GM19240 (cell line): ENCODE measurements around the gene CABLES2.

Experiments
- DNase-seq: peaks from one replicate; pipeline ENCODE4 v3.0.0; 2011; ENCODE audit warnings: low spot score; ENCODE audit not compliant: insufficient read length

CABLES2 gene

DNA sequence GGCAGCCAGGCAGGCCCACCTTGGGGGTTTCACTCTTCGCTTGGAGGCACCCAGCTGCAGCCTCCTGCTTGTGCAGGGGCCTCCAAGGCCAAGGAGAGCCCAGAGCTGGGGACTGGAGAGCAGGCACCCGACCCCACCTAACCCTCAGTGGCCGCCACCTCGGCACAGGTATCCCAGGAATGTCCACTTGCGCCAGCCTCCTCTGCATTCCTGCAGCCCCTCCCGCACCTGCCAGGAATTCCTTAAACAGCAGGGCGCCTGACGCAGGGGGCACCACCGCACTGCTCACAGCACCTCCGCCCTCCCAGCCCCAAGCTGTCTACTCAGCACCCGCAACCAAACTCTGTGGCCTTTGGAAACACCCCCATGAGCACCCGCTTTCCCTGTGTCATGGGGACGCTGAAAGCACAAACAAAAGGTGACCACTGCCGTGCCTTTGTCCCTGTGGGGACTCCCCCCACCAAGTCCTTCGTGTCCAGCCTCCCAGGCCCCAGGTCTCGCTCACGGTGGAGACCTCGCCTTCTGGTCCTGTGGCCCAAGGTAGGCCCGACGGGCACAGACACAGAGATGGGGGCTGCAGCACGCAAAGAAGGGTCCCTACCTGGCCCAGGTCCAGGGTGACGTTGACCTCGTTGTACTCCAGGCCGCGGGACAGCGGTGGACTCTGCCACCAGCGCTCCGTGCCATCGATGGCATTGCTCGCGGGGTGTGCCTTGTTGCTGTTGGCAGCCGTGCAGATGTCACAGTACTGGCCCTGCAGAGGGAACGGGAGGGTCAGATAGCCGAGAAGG lies 45.1 kb downstream of the CABLES2 start:
- no peak for DNase-seq

DNA sequence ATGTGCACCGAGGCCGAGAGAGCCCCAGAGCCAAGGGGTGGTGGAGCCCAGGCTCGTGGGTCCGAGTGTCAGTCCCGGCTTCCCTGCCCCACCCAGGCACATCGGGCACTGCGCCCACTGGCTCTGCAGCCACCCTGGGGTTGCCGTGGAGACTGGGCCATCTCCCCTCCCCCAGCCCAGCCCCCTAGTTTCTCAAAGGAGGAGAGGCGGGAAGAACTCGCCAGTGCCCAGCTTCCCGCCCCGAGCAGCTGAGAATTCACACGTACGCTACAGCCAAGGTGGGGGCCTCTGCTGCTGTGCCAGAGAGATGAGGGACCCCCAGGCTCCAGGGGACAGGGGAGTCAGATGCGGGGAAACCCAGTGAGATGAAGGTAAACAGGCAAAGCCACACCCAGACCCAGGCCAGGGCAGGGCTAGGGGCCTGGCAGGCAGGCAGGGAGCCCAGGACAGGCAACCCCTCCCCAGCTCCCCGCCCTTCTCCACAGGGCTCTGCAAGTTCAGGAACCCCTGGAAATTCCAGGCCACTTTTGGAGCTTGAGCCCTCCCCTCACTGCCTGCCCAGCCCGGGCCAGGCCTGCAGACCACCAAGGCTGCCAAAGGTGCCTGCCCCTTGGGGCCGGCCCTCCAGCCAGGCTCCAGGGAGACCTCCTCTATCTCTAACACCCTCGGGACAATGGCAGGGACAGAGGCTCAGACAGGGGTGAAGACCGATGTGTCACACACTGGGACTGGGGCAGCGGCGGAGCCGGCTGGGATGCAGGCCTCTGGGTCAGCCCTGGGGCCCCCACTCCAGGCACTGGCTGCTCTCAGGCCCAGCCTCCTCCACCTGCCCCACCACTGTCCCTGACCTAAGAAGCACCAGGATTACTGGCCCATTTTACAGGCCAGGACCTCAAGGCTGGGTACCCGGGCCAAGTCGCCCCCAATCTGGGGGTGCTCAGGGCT lies 46.0 kb downstream of the CABLES2 start:
- no peak for DNase-seq

DNA sequence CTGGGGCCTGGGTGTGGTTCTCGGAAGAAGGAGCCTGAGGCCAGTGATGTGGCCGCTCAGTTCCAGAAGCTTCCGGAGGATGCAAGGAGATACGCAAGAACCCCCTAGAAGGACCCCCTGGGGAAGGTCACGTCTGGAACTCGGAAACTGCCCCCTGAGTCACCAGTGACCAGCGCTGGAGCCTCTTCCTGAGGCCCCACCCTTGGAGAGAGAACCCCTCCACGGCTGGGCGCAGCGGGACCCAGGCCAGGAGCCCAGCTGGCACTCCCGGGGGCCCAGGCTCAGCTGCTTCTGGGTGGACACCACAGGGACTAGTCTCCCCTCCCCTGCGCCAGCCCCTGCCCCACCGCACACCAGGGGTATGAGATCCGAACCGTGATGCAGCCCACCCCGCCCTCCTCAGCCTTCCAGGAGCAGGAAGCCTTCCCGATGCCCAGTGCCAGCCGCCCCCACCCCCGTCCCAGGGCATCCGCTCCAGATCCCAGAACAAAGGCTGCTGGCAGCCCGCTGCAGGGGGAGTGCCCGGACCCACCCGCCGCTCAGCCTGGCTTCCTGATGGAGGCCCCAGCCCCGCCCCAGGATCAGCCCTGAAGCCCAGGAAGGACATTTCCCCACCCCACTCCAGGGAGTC lies 47.5 kb downstream of the CABLES2 start:
- DNase-seq, result no peak

DNA sequence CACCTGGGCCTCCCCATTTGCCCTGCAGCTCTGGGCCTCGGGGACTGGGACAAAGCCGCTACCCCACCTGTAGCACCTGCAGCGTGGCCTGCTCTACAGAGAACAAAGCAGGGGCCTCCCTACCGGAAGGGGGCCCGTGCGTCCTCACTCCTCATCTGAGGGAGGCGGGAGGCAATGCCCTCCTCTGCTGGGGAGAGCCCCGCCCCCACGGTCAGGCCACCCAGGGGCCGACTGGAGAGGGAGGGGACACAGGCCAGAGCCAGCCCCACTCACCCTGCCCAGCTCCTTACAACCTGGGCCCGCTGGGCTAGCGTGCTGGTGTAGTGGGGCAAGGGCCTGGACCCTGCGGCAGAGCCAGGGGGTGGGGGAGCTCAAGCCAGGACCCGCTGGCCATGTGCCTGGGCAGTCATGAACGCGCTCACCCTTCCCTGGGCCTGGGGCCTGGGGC lies 48.0 kb downstream of the CABLES2 start:
- no peak for DNase-seq

DNA sequence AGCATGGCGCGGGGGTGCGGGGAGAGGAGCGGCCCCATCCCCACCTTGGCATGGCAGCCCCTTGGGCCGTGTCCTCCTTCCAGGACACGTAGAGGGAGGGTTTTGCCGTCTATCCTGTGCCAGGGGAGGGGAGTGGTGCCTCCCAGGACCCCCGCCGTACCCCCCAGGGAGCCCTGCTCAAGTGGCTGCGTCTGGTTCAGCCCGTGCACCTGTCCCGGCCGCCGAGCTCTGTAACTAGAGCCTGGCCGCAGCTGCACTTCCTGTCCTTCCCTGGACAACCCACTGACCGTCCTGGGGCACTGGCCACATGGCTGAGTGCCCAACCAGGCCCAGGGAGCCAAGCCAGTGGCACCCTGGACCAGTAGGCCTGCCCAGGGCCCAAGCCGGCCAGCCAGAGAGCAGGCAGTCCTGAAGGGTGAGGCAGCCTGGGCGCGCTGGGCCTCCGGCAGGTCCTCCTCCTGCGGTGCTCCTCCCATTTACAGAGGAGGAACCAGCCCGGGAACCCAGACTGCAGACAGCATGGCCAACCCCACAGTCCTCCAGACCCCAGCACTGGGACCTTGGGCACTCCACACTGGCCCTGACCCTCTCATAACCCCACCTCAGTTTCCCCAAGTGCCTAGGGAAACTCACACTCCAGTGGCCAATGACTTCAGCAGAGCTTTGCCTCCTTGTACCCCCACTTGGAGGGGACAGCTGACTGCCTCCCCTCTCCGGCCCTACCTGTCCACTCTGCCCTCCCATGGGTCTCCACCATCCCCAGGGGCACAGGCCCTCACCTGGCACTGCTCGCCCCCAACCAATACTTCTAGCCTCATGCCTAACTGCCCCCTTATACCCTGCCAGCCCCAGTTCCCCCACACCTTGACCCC lies 48.7 kb downstream of the CABLES2 start:
- DNase-seq, result no peak

DNA sequence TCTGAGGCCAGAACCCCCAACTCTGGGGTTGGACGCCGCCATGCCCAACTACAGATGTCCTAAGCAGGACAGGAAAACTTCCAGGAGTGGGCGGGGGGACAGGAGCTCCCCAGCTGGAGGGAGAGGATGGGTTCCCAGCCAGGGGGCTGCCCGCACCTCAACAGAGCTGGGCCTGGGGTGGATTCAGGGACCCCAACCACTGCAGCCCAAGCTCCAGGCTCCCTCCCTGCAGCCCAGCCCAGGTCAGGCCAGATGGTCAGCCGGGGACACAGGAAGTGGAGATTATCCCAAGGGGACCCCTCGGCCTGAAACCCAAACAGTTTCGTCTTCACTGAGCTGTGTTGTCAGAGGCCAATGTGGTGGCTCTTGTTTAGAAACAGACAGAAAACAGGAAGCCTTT lies 49.4 kb downstream of the CABLES2 start:
- DNase-seq, result no peak

DNA sequence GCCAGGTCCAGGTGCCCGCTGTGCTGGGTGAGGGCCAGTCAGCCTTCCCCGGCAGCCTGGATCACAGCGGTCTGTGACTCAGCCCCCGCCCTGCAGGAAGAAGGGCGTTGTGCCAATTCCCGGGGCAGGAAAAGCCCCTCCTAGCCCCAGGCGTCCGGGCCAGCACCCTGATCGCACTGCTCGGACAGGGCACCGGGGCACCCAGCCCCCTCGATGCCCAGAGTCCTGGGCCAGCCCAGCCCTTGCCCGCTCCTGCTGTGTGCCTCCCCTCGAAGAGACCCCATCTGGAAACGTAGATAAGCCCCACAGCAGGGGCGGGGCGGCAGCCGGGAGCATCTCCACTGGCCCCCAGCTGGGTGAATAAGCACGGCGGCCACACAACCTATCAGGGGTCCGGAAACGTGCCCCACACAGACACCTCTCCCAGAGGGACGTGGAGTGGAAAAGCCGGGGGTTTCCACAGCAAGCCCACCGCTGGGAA lies 49.9 kb downstream of the CABLES2 start:
- DNase-seq, result no peak

DNA sequence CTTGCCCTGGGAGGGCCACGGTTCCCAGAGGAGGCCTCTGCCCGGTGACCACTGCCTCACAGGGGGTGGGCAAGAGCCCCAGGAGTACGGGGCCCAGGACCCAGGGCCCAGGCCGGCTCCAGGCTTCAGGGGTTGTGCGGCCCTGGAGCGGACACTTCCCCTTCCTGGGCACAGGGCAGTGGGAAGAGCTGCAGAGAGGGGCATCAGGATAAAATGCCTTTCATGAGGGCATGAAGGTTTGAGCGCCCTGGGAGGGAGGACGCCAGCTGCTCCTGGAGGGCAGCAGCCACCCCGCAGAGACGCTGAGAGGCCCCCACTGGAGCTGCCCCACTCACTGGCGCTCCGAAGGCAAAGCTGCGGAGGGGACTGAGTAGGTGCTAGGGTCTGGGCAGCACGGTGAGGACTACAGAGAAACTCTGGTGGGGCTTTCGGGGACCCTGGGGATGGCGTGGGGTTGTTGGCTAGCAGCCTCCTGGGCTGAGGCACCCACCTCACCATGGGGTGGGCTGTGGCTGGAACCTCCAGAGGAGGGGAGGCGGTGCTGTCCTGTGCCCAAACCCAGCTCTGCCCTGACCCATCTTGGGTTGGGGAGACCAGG lies 50.4 kb downstream of the CABLES2 start:
- no peak for DNase-seq

DNA sequence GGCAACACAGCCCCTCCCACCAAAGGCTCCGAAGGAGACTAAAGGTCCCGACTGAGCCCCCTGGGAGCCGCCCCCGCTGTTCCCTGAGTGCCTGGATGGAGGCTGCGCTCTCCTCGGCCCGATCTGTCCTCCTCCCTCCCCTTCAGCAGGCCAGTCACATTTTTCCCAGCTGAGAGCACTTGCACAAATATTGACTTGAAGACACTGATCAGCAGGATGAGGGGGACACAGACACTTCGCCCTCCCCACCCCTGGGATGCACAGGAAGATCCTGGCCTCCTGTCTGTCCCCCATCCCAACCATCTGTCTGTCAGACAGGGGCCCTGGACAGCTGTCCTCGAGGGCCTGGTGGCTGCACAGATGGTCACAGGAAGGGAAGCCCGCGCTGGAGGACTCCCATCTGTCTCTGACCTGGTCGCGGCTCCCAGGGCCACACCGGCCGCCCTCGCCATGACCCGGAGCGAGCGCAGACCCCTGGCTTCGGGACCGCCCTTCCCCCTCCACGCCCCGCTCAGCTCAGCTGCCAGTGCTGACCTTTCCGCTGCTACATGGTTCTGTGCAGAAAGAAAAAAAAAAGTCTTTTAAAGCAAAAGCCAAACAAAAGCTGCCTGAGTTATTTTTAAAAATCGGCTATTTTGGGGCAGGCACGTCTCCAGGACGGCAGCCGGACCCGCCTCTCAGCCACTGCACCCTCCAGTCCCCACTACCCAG lies 51.1 kb downstream of the CABLES2 start:
- no peak for DNase-seq

DNA sequence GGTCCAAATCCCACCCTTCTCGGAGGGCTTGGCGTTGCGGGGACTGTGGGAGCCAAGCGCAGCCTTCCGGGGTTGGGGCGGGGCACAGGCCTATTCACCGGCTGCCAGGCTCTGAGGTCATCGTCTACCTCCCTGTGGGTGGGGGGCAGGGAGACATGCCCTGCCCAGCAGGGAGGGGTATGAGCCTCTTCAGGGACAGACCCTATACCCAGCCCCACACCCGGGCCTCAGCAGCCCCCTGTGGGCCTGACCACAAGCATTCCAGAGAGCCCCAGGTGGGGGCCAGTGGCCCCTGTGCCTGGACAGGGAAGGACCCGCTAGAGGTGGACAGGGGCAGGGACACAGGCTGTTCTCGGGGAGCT lies 51.6 kb downstream of the CABLES2 start:
- DNase-seq, result no peak

DNA sequence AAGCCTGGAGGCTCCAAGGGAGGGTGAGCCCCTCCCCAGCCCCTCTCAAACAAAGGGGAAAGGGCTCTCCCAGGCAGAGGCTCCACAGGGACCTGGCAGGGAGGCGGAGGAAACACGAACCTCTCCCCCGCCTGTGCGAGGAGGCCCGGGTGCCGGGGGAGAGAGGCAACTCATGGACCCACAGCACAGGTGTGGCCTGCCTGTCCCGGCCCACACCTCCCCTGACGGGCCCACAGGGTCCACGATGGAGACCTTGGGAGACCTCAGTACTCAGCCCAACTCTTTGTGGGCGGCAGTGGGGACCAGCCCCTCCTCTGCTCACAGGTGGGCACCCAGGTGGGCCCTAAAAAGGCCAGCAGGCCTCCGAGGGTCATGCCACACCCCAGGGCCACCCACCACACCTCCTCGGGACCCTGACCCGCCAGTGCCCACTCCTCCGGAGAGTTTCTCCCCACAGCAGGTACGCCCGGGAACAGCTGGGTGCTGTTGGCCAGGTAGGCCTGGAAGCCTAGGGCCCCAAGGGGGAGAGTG lies 52.2 kb downstream of the CABLES2 start:
- DNase-seq, result no peak

DNA sequence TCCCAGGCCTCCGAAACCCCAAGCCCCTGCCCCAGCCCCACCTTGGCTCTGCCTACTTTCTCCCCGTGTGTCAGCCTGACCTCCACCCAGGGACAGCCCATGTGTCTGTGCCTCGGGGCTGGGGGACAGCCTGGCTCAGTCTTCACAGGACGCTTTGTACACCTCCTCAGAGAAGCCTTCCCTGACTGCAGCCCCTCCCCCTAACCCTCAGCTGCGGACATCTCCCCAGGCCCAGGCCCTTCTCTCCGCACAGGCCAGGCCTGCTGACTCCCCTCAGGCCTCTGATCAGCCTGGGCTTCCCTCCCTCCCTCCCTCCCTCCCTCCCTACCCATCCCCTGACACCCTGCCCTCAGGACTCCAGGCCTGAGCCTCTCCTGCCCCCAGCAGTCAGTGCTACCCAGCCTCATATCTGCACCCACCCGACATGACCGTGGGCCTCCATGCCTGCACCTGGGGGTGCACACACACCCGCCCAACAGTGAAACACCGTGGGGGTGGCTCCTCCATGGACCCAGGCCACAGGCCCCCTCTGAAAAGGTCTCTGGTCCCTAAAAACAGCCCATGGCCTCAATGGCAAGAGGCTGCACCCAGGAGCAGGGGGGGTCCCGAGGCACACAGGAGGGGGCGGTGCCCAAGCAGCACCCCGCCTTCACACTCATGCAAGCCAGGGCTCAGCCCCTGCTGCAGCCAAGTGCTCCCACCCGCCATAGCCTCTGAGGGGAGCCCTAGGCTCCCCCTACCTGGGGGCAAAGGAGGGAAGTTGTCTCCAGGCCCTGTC lies 52.9 kb downstream of the CABLES2 start:
- no peak for DNase-seq

DNA sequence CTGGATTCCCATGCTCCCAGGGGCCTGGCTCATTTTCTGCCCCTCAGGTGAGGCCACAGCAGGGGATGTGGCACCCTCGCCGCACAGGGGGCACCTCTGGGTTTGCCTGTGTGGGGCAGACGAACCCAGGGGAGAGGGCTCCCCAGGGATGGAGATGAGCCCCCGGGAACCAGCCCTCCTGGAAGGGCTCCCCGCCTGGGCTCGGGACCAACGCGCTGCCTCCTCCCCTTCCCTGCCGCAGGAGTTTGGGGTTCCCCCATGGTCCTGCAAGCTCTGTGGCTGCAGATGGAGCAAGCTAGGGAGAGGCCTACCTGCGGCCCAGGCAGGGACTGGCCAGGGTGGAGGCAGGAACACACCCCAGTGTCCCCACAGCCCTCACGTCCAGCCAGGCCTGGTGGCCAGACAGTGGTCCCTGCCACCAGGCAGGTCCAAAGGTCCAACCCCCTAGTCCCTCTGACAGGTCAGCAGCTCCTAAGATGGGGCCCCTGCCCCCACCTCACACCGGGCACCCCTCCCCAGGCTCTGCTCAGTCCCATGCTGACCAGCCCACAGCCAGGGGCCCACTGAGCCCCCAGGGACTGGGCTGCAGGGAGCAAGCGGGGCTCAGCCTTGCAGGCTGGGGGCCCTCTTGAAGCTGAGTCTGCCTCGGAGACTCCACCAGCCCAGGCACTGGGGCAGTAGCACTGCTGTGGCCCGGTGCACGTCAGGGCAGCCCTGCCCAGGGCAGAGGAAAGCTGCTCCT lies 53.6 kb downstream of the CABLES2 start:
- no peak for DNase-seq

DNA sequence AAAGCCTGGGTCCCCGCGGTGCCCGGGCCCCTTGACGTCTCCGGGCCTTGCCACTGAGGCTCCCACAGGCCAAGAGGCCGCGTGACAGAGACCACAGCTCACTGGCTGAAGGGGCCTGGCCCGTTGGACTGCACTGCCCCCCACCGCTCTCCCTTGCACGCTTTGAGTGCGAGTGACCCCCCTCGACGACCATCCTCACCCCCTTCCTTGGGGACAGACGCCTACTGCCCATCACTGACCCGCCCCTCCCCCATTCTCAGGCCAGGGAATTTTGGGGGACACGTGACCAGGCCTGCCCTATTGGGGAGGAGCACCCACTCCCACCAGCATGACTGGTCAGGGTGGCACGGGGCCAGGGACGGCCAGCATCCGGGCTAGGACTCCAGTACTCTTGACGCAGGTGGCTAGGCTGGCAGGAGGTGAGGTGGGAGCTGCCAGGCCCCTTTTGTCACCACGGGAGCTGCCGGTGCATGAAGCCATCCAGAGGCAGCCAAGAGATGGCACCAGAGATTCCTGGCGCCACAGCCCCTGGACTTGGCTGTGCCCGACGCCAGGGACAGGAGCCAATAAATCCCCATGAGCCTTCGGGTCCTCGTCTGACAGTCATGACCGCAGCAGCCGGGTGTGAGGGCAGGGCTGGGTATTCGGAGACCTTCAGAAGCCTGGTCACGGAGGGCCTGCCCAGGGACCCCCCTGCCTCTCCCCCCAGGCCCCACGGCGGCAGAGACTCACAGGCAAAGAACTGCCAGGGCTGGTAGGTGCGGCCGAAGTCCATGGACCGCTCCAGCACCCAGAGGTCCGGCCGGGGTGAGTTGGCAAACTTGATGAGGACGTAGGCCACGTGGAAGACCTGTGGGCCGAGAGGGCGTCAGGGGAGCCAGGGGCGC lies 54.4 kb downstream of the CABLES2 start:
- DNase-seq, result no peak

DNA sequence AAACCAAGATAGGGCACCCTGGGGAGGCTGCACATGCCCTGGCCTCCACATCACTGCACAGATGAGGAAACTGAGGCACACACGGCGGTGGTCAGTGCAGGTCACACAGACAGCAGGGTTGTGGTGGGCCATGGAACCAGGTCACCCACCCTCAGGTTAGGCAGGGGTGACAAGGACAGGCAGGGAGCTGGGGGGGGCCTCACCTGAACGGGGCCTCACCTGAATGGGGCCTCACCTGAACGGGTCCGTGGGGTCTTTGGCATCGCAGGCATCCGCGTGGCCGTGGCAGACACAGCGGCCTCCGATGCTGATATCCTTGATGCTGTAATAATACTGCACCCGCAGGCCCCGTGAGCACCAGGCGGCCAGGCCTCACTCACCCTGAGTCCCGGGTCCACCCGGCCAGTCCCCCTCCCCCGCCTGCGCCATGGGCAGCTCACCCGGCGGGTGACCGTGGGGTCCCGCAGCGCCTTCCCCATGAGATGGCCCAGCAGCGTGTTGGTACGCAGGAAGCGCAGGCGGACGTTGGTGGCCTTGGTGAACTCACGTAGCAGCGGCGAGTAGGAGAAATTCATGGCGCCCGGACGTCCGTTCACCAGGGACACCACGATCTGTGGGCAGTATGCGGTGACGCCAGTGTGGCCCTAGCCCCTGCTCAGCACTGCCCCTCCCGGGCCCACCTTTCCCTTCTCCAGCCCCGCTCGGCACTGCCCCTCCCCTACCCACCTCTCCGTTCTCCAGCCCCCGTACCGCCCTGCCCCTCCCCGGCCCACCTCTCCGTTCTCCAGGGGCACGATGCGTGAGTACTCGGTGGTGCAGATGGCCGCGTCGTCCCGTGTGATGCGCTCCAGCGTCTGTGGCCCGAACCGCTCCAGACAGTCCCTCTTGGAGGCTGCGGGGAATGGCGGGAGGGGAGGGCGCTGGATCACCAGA lies 55.4 kb downstream of the CABLES2 start:
- DNase-seq, result no peak
